Neural cell (in vitro differentiated cells): ENCODE data around the gene FHIT. TPM values are rescaled to one million over a fixed set of nuclear protein-coding genes. Genes with fewer than 3 reads are reported as not detected.

Experiments
- H2AFZ ChIP-seq: fragments of 200-600, 300-800 bp; sonication (generic), shearing (Covaris generic); 2 replicates; pipeline ENCODE4 v1.6.0; 2014; ENCODE audit warnings: low read depth, mild to moderate bottlenecking, antibody characterized with exemption, low read length, moderate library complexity
- H3F3A ChIP-seq: fragments of 200-600 bp; shearing (Covaris generic); 2 replicates; pipeline ENCODE4 v1.6.1; 2016; ENCODE audit warnings: mild to moderate bottlenecking, moderate library complexity, mixed read lengths, antibody characterized with exemption, low read length; ENCODE audit not compliant: insufficient read depth, poor library complexity, severe bottlenecking
- H3K27ac ChIP-seq: fragments of 200-600, 300-800 bp; sonication (generic), shearing (Covaris generic); 2 replicates; pipeline ENCODE4 v1.5.1; 2014; ENCODE audit warnings: mild to moderate bottlenecking, low read length, moderate library complexity
- H3K27me3 ChIP-seq: fragments of 300-800, 200-600 bp; sonication (generic), shearing (Covaris generic); 2 replicates; pipeline ENCODE4 v1.6.0; 2014; ENCODE audit warnings: mild to moderate bottlenecking, low read depth, low read length, moderate library complexity; ENCODE audit not compliant: insufficient read depth
- H3K36me3 ChIP-seq: fragments of 300-800, 200-600 bp; sonication (generic), shearing (Covaris generic); 2 replicates; pipeline ENCODE4 v1.5.1; 2014; ENCODE audit warnings: mild to moderate bottlenecking, antibody characterized with exemption, low read length, moderate library complexity; ENCODE audit not compliant: insufficient read depth
- H3K4me2 ChIP-seq: fragments of 300-800, 200-600 bp; sonication (generic), shearing (Covaris generic); 2 replicates; pipeline ENCODE4 v1.6.0; 2014; ENCODE audit warnings: mild to moderate bottlenecking, low read length
- H3K4me3 ChIP-seq: fragments of 300-800, 200-600 bp; sonication (generic), shearing (Covaris generic); 2 replicates; pipeline ENCODE4 v1.5.1; 2014; ENCODE audit warnings: mild to moderate bottlenecking, low read length, moderate library complexity
- H3K79me2 ChIP-seq: fragments of 200-600 bp; shearing (Covaris generic); replicated peaks from 2 replicates; pipeline ENCODE4 v1.6.0; 2014; ENCODE audit warnings: mild to moderate bottlenecking, low read length, moderate library complexity; ENCODE audit not compliant: insufficient read depth
- H3K9ac ChIP-seq: fragments of 300-800, 200-600 bp; sonication (generic), shearing (Covaris generic); 2 replicates; pipeline ENCODE4 v1.6.1; 2016; ENCODE audit warnings: mild to moderate bottlenecking, low read length, mixed read lengths
- H3K9me2 ChIP-seq: fragments of 200-600 bp; shearing (Covaris generic); 2 replicates; pipeline ENCODE4 v1.6.1; 2016; ENCODE audit warnings: mild to moderate bottlenecking, low read length, mixed read lengths; ENCODE audit not compliant: insufficient read depth
- H3K9me3 ChIP-seq: fragments of 200-600, 300-800 bp; sonication (generic), shearing (Covaris generic); 2 replicates; pipeline ENCODE4 v1.6.1; 2016; ENCODE audit warnings: mild to moderate bottlenecking, mixed run types, low read length, moderate library complexity, mixed read lengths
- H4K20me1 ChIP-seq: fragments of 200-600 bp; shearing (Covaris generic); 2 replicates; pipeline ENCODE4 v1.6.1; 2016; ENCODE audit warnings: mild to moderate bottlenecking, mixed run types; ENCODE audit not compliant: insufficient read depth
- CTCF ChIP-seq: fragments of 450-650 bp; IDR thresholded peaks from 2 replicates; pipeline ENCODE4 v1.5.1; 2014; ENCODE audit warnings: antibody characterized with exemption, mild to moderate bottlenecking, moderate library complexity; ENCODE audit not compliant: poor library complexity, severe bottlenecking
- EP300 ChIP-seq: fragments of 450-650 bp; conservative IDR thresholded peaks from 2 replicates; pipeline ENCODE4 v1.6.1; 2014; ENCODE audit warnings: antibody characterized with exemption, mild to moderate bottlenecking, moderate library complexity; ENCODE audit not compliant: poor library complexity, severe bottlenecking
- EZH2 ChIP-seq: fragments of 200-600, 300-800 bp; shearing (Covaris generic), sonication (generic); IDR thresholded peaks from 2 replicates; pipeline ENCODE4 v1.6.1; 2014; ENCODE audit warnings: antibody characterized with exemption, low read length, borderline replicate concordance, mild to moderate bottlenecking; ENCODE audit not compliant: insufficient read depth, poor library complexity, severe bottlenecking
- MXI1 ChIP-seq: fragments of 450-650 bp; conservative IDR thresholded peaks from 2 replicates; pipeline ENCODE4 v1.6.1; 2014; ENCODE audit warnings: antibody characterized with exemption, mild to moderate bottlenecking; ENCODE audit not compliant: poor library complexity, severe bottlenecking
- POLR2AphosphoS5 ChIP-seq: IDR thresholded peaks from 2 replicates; pipeline ENCODE4 v1.6.1; 2012
- RAD21 ChIP-seq: fragments of 450-650 bp; conservative IDR thresholded peaks from 2 replicates; pipeline ENCODE4 v1.6.1; 2014; ENCODE audit warnings: antibody characterized with exemption, mild to moderate bottlenecking, moderate library complexity
- SMC3 ChIP-seq: fragments of 450-650 bp; conservative IDR thresholded peaks from 2 replicates; pipeline ENCODE4 v1.6.1; 2014; ENCODE audit warnings: antibody characterized with exemption, mild to moderate bottlenecking, moderate library complexity; ENCODE audit not compliant: poor library complexity
- TAF1 ChIP-seq: IDR thresholded peaks from 2 replicates; pipeline ENCODE4 v1.6.1; 2012; ENCODE audit warnings: low read depth
- polyA plus RNA-seq: library from polyadenylated mRNA; depleted of rRNA; stranded (reverse); fragments of >200 nt; gene quantifications from 2 replicates; pipeline ENCODE4 v1.2.3, GENCODE V29; 2014
- TF ChIP-seq, protein P1 (sequence below): IDR thresholded peaks from 2 replicates; pipeline ENCODE4 v1.6.1; 2012; ENCODE audit warnings: borderline replicate concordance

FHIT gene
- polyA plus RNA-seq, 1 donor from 2014 or later: not detected

DNA sequence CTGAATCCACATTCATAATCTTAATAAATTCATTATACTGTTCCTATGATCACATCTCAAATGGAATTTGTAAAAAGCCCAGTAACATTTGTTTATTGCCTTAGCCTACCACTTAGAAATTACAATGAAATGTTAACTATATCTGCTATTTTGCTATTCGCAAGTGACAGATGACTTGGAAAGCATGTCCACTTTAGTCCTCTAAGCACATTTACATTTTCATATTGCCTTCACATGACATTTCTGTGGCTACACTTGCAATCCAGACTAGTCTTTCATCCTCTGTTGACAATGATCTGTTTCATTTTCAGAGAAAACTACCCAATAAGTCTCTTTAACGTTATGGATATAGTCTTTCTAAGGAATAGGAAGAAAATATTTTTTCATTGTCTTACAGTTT is 741.8 kb downstream of the FHIT start:
- TF ChIP-seq CTCF (no peak), RAD21 (no peak), POLR2AphosphoS5 (no peak), EZH2 (no peak), MXI1 (no peak), EP300 (no peak), TAF1 (no peak), SMC3 (no peak)
- TF ChIP-seq, protein P1, sequence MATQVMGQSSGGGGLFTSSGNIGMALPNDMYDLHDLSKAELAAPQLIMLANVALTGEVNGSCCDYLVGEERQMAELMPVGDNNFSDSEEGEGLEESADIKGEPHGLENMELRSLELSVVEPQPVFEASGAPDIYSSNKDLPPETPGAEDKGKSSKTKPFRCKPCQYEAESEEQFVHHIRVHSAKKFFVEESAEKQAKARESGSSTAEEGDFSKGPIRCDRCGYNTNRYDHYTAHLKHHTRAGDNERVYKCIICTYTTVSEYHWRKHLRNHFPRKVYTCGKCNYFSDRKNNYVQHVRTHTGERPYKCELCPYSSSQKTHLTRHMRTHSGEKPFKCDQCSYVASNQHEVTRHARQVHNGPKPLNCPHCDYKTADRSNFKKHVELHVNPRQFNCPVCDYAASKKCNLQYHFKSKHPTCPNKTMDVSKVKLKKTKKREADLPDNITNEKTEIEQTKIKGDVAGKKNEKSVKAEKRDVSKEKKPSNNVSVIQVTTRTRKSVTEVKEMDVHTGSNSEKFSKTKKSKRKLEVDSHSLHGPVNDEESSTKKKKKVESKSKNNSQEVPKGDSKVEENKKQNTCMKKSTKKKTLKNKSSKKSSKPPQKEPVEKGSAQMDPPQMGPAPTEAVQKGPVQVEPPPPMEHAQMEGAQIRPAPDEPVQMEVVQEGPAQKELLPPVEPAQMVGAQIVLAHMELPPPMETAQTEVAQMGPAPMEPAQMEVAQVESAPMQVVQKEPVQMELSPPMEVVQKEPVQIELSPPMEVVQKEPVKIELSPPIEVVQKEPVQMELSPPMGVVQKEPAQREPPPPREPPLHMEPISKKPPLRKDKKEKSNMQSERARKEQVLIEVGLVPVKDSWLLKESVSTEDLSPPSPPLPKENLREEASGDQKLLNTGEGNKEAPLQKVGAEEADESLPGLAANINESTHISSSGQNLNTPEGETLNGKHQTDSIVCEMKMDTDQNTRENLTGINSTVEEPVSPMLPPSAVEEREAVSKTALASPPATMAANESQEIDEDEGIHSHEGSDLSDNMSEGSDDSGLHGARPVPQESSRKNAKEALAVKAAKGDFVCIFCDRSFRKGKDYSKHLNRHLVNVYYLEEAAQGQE: no peak
- Histone ChIP-seq H3K4me3 (no peak overlapping the region), H3K9ac (no peak overlapping the region), H4K20me1 (no peaks in the 10 kb centered on the region), H3K9me2 (no peaks in the 10 kb centered on the region), H3K36me3 (no peaks in the 10 kb centered on the region), H3K4me2 (no peak overlapping the region), H3K27me3 (no peaks in the 10 kb centered on the region), H3K9me3 (peaks cover 6% of the 10 kb centered on the region), H3K27ac (no peak overlapping the region), H3K79me2 (no peaks in the 10 kb centered on the region), H3F3A (no peaks in the 10 kb centered on the region), H2AFZ (no peak overlapping the region)

- Histone ChIP-seq H3K36me3 (no peaks in the 10 kb centered on the region), H3K27ac (no peak overlapping the region), H3K4me2 (no peak overlapping the region), H2AFZ (no peak overlapping the region), H3K9ac (no peak overlapping the region), H3K4me3 (no peak overlapping the region), H3K9me3 (peaks cover 6% of the 10 kb centered on the region), H3K79me2 (no peaks in the 10 kb centered on the region), H3K27me3 (no peaks in the 10 kb centered on the region), H3K9me2 (no peaks in the 10 kb centered on the region), H4K20me1 (no peaks in the 10 kb centered on the region), H3F3A (no peaks in the 10 kb centered on the region)
- TF ChIP-seq EP300 (no peak), RAD21 (no peak), MXI1 (no peak), TAF1 (no peak), SMC3 (no peak), CTCF (no peak), POLR2AphosphoS5 (no peak), EZH2 (no peak)
- TF ChIP-seq, protein P1: no peak
Observed at GRCh38 chr3:60504827-60505457, 746.3 kb downstream of the FHIT start.
